SK-N-SH treated with all-trans-retinoic acid at 6 μM for 48 hours (cell line): ENCODE results near the gene NSUN5.

Experiments used
- ATAC-seq: fragments of 200-7000 bp; cut with Tn5 transposase; 3 replicates; pipeline ENCODE4 v1.9.1; 2020; ENCODE audit warnings: mild to moderate bottlenecking, moderate library complexity
- ARNTL ChIP-seq: fragments of 450-650 bp; formaldehyde crosslinking; IDR thresholded peaks from 2 replicates; pipeline ENCODE4 v1.5.0; 2020; ENCODE audit warnings: low read depth, mild to moderate bottlenecking, moderate library complexity, borderline replicate concordance
- BACH2 ChIP-seq: fragments of 250-450 bp; sonication (Bioruptor Pico); IDR thresholded peaks from 2 replicates; pipeline ENCODE4 v1.9.0; 2021; ENCODE audit warnings: mild to moderate bottlenecking, borderline replicate concordance
- CSDC2 ChIP-seq: fragments of 250-450 bp; sonication (Bioruptor Pico); IDR thresholded peaks from 2 replicates; pipeline ENCODE4 v1.5.0; 2020; ENCODE audit warnings: mild to moderate bottlenecking, moderate library complexity
- CSRNP3 ChIP-seq: fragments of 250-450 bp; sonication (Bioruptor Pico); IDR thresholded peaks from 2 replicates; pipeline ENCODE4 v1.5.1; 2021; ENCODE audit warnings: mild to moderate bottlenecking, moderate library complexity
- ESRRG ChIP-seq: fragments of 250-450 bp; sonication (Bioruptor Pico); IDR thresholded peaks from 2 replicates; pipeline ENCODE4 v1.6.1; 2021; ENCODE audit warnings: mild to moderate bottlenecking
- GLIS3 ChIP-seq: fragments of 250-450 bp; sonication (Bioruptor Pico); IDR thresholded peaks from 2 replicates; pipeline ENCODE4 v1.5.0; 2020; ENCODE audit warnings: mild to moderate bottlenecking, moderate library complexity
- ISL1 ChIP-seq: fragments of 250-450 bp; sonication (Bioruptor Pico); IDR thresholded peaks from 2 replicates; pipeline ENCODE4 v2.1.2; 2022; ENCODE audit warnings: mild to moderate bottlenecking, moderate library complexity
- OSR1 ChIP-seq: fragments of 250-450 bp; sonication (Bioruptor Pico); IDR thresholded peaks from 2 replicates; pipeline ENCODE4 v1.8.0; 2022; ENCODE audit warnings: moderate library complexity, mild to moderate bottlenecking, inconsistent platforms
- PPARA ChIP-seq: fragments of 250-450 bp; sonication (Bioruptor Pico); IDR thresholded peaks from 2 replicates; pipeline ENCODE4 v1.5.0; 2020; ENCODE audit warnings: mild to moderate bottlenecking, borderline replicate concordance
- RARB ChIP-seq: fragments of 250-450 bp; sonication (Bioruptor Pico); IDR thresholded peaks from 2 replicates; pipeline ENCODE4 v1.8.0; 2021; ENCODE audit warnings: mild to moderate bottlenecking, moderate library complexity
- SNAI2 ChIP-seq: fragments of 250-450 bp; sonication (Bioruptor Pico); IDR thresholded peaks from 2 replicates; pipeline ENCODE4 v1.5.0; 2020; ENCODE audit warnings: mild to moderate bottlenecking, moderate library complexity
- TCF4 ChIP-seq: fragments of 250-450 bp; sonication (Bioruptor Pico); IDR thresholded peaks from 2 replicates; pipeline ENCODE4 v1.8.0; 2021; ENCODE audit warnings: mild to moderate bottlenecking, moderate library complexity, borderline replicate concordance
- TOX ChIP-seq: fragments of 250-450 bp; sonication (Bioruptor Pico); IDR thresholded peaks from 2 replicates; pipeline ENCODE4 v1.8.0; 2021; ENCODE audit warnings: mild to moderate bottlenecking, moderate library complexity, borderline replicate concordance
- TSHZ2 ChIP-seq: fragments of 250-450 bp; sonication (Bioruptor Pico); IDR thresholded peaks from 2 replicates; pipeline ENCODE4 v1.5.0; 2020; ENCODE audit warnings: mild to moderate bottlenecking, moderate library complexity
- ZC3H10 ChIP-seq: fragments of 250-450 bp; sonication (Bioruptor Pico); IDR thresholded peaks from 2 replicates; pipeline ENCODE4 v1.5.1; 2021; ENCODE audit warnings: mild to moderate bottlenecking, moderate library complexity
- ZFP30 ChIP-seq: fragments of 450-650 bp; formaldehyde crosslinking; IDR thresholded peaks from 2 replicates; pipeline ENCODE4 v1.5.0; 2022; ENCODE audit warnings: mild to moderate bottlenecking, moderate library complexity
- ZNF565 ChIP-seq: fragments of 450-650 bp; formaldehyde crosslinking; conservative IDR thresholded peaks from 2 replicates; pipeline ENCODE4 v1.5.0; 2020; ENCODE audit warnings: low read depth, mild to moderate bottlenecking, moderate library complexity
- ZNF70 ChIP-seq: fragments of 450-650 bp; formaldehyde crosslinking; IDR thresholded peaks from 2 replicates; pipeline ENCODE4 v1.5.0; 2020; ENCODE audit warnings: mild to moderate bottlenecking, moderate library complexity
- ZNF8 ChIP-seq: fragments of 450-650 bp; formaldehyde crosslinking; IDR thresholded peaks from 2 replicates; pipeline ENCODE4 v1.5.0; 2020; ENCODE audit warnings: mild to moderate bottlenecking, moderate library complexity
- TF ChIP-seq, protein P1 (sequence below): fragments of 250-450 bp; sonication (Bioruptor Pico); IDR thresholded peaks from 2 replicates; pipeline ENCODE4 v1.8.0; 2020; ENCODE audit warnings: mild to moderate bottlenecking, moderate library complexity, borderline replicate concordance
- TF ChIP-seq, protein P2 (sequence below): fragments of 250-450 bp; sonication (Bioruptor Pico); IDR thresholded peaks from 2 replicates; pipeline ENCODE4 v1.5.1; 2020; ENCODE audit warnings: low read depth, mild to moderate bottlenecking, moderate library complexity

Gene NSUN5

DNA sequence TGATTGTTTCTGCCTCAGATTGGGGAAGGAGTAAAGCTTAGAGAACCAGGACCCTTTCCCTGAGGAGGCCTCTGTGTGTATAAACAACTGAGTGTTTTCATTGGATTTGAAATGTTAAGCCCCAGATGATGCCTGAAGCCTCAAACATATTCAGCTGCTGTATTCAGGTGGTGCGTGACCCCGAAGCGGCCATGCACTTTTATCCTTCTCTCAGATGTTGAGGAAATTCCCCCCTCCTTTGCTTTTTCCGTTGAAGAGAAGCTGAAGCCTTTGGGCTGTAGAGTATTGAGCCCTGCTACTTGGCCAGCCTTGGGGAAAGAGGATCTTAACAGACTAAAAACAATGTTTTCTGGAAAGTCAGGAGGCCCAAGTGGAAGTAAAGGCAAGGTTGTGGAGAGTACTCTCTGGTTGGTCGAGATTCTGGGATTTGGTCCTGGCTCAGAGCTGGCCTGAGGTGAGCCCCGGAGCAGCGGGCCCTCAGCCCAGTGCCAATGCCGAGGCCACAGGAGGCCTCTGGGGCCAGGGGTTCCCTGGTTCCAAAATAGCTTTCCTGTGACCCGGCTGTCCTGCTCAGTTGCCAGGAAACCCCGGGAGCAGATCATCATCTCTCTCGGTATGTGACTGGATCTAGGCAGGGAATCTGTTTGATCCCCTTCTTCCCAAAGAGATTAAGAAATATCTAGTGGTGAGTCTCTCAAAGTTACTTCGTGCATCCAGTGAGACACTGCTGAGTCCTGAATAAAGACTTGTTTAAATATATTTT, 41.9 kb upstream of the NSUN5 start:
- ATAC-seq, result no peak
- TF ChIP-seq CSDC2 (CRISPR knock-in tag), result no peak
- TF ChIP-seq TCF4 (CRISPR knock-in tag), result no peak
- TF ChIP-seq ZFP30, result no peak
- no peak for TF ChIP-seq GLIS3 (CRISPR knock-in tag)
- no peak for TF ChIP-seq SNAI2 (CRISPR knock-in tag)
- no peak for TF ChIP-seq ZNF565 (CRISPR knock-in tag)
- TF ChIP-seq CSRNP3, result no peak
- no peak for TF ChIP-seq OSR1 (CRISPR knock-in tag)
- no peak for TF ChIP-seq ZNF70
- no peak for TF ChIP-seq BACH2 (CRISPR knock-in tag)
- TF ChIP-seq RARB (CRISPR knock-in tag), result no peak
- TF ChIP-seq ISL1 (CRISPR knock-in tag), result no peak
- TF ChIP-seq ESRRG, result no peak
- no peak for TF ChIP-seq ZNF8 (CRISPR knock-in tag)
- no peak for TF ChIP-seq TOX
- TF ChIP-seq, protein P1, sequence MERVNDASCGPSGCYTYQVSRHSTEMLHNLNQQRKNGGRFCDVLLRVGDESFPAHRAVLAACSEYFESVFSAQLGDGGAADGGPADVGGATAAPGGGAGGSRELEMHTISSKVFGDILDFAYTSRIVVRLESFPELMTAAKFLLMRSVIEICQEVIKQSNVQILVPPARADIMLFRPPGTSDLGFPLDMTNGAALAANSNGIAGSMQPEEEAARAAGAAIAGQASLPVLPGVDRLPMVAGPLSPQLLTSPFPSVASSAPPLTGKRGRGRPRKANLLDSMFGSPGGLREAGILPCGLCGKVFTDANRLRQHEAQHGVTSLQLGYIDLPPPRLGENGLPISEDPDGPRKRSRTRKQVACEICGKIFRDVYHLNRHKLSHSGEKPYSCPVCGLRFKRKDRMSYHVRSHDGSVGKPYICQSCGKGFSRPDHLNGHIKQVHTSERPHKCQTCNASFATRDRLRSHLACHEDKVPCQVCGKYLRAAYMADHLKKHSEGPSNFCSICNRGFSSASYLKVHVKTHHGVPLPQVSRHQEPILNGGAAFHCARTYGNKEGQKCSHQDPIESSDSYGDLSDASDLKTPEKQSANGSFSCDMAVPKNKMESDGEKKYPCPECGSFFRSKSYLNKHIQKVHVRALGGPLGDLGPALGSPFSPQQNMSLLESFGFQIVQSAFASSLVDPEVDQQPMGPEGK (CRISPR knock-in tag), result no peak
- no peak for TF ChIP-seq ZC3H10 (CRISPR knock-in tag)

- no peak for ATAC-seq
- TF ChIP-seq ZNF565 (CRISPR knock-in tag) (no peak), ZC3H10 (CRISPR knock-in tag) (no peak), PPARA (CRISPR knock-in tag) (no peak), CSRNP3 (no peak)
Observed at GRCh38 chr7:73349763-73350162, 41.1 kb upstream of the NSUN5 start.

DNA sequence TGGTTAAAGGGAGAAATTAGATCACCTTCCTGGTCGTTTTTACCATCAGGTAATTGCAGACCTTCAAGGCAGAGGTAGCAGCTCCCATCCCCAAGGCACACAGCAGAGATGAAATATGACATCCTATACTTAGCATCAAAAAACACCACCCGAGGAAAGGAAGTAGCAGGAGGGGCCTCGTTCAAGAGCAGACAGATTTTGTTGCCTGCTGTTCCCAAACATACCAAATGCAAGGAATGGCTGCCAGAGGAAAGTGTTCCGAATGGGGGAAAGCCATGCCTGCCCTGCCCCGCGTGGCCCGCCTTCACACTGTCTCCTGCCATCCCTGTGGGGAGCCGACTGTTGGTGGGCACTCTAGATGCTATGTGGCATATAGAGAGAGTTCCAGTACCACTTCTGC, 37.3 kb upstream of the NSUN5 start:
- no peak for ATAC-seq
- no peak for TF ChIP-seq ZFP30
- TF ChIP-seq ZNF8 (CRISPR knock-in tag), result no peak
- no peak for TF ChIP-seq TOX
- TF ChIP-seq RARB (CRISPR knock-in tag), result no peak
- no peak for TF ChIP-seq ZC3H10 (CRISPR knock-in tag)
- TF ChIP-seq ISL1 (CRISPR knock-in tag), result no peak
- TF ChIP-seq SNAI2 (CRISPR knock-in tag), result no peak
- TF ChIP-seq CSDC2 (CRISPR knock-in tag), result no peak
- TF ChIP-seq, protein P2, sequence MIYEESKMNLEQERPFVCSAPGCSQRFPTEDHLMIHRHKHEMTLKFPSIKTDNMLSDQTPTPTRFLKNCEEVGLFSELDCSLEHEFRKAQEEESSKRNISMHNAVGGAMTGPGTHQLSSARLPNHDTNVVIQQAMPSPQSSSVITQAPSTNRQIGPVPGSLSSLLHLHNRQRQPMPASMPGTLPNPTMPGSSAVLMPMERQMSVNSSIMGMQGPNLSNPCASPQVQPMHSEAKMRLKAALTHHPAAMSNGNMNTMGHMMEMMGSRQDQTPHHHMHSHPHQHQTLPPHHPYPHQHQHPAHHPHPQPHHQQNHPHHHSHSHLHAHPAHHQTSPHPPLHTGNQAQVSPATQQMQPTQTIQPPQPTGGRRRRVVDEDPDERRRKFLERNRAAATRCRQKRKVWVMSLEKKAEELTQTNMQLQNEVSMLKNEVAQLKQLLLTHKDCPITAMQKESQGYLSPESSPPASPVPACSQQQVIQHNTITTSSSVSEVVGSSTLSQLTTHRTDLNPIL (CRISPR knock-in tag), result no peak
- TF ChIP-seq ZNF70, result no peak
- TF ChIP-seq ARNTL (CRISPR knock-in tag), result no peak
- TF ChIP-seq, protein P1 (CRISPR knock-in tag), result no peak
- no peak for TF ChIP-seq TCF4 (CRISPR knock-in tag)
- no peak for TF ChIP-seq OSR1 (CRISPR knock-in tag)
- no peak for TF ChIP-seq CSRNP3
- no peak for TF ChIP-seq TSHZ2 (CRISPR knock-in tag)
